ENCODE results near the gene UBE2N. TPM values are rescaled to one million over a fixed set of nuclear protein-coding genes. Genes with fewer than 3 reads are reported as not detected.
A peak's percentile ranks its signal among the peaks of the same experiment; 100 is the strongest.

The UBE2N gene
- total RNA-seq, 2 donors from 2014 or later, result 177 to 179 TPM

GRCh38 chr12:93373961-93374656 is 67.6 kb downstream of the UBE2N start:
- 72 to 100% methylated on average over 1 to 2 of the region's 2 CpGs for WGBS, 2 experiments (ENCODE audit: insufficient coverage in 1 of 2, insufficient read length in 1 of 2)
- peak overlapping the region; percentile 72 for H3K4me3 ChIP-seq (ENCODE audit: low read length)
- no peak for TF ChIP-seq CTCF (conservative IDR thresholded peaks at IDR 0.05)
- Mint-ChIP-seq H3K4me1 (peaks cover 41% of the 10 kb centered on the region), H3K27me3 (ENCODE audit: insufficient read depth) (no peaks in the 10 kb centered on the region), H3K36me3 (ENCODE audit: low read depth) (peaks cover 12% of the 10 kb centered on the region), H3K27ac (peak overlapping the region; percentile 41), H3K4me3 (peak overlapping the region; percentile 99), H3K9me3 (no peaks in the 10 kb centered on the region)
- peaks cover 7% of the 10 kb centered on the region for H3K36me3 ChIP-seq (ENCODE audit: control insufficient read depth, insufficient read depth, low read length)
- peak overlapping the region; percentile 13 for H3K9ac ChIP-seq (ENCODE audit: extremely low read depth, low read length, poor library complexity, severe bottlenecking)
- H3K9me3 ChIP-seq (ENCODE audit: control insufficient read depth, low read length), result no peaks in the 10 kb centered on the region
- H3K27me3 ChIP-seq (ENCODE audit: control insufficient read depth, insufficient read depth, low read length, poor library complexity, severe bottlenecking), result no peaks in the 10 kb centered on the region
- no peak for DNase-seq
- H3K27ac ChIP-seq (ENCODE audit: low read depth, low read length), result no peak overlapping the region
- H3K4me1 ChIP-seq (ENCODE audit: control insufficient read depth, insufficient read depth, low read length), result peaks cover 6% of the 10 kb centered on the region

GRCh38 chr12:93370947-93371346 is 70.8 kb downstream of the UBE2N start:
- peak; percentile 23 for TF ChIP-seq CTCF (conservative IDR thresholded peaks at IDR 0.05)
- Histone ChIP-seq H3K36me3 (ENCODE audit: control insufficient read depth, insufficient read depth, low read length) (no peaks in the 10 kb centered on the region), H3K9ac (ENCODE audit: extremely low read depth, low read length, poor library complexity, severe bottlenecking) (no peak overlapping the region), H3K4me3 (ENCODE audit: low read length) (no peak overlapping the region), H3K27ac (ENCODE audit: low read depth, low read length) (no peak overlapping the region), H3K9me3 (ENCODE audit: control insufficient read depth, low read length) (no peaks in the 10 kb centered on the region), H3K27me3 (ENCODE audit: control insufficient read depth, insufficient read depth, low read length, poor library complexity, severe bottlenecking) (no peaks in the 10 kb centered on the region), H3K4me1 (ENCODE audit: control insufficient read depth, insufficient read depth, low read length) (peaks cover 6% of the 10 kb centered on the region)
- H3K9me3 Mint-ChIP-seq, result no peaks in the 10 kb centered on the region
- H3K27ac Mint-ChIP-seq, result peak overlapping the region; percentile 20
- H3K27me3 Mint-ChIP-seq (ENCODE audit: insufficient read depth), result no peaks in the 10 kb centered on the region
- peaks cover 8% of the 10 kb centered on the region for H3K36me3 Mint-ChIP-seq (ENCODE audit: low read depth)
- 93% methylated on average over 5 to 6 of the region's 6 CpGs for WGBS, 2 experiments (ENCODE audit: insufficient coverage in 1 of 2, insufficient read length in 1 of 2)
- DNase-seq, result peak; percentile 71
- peaks cover 30% of the 10 kb centered on the region for H3K4me1 Mint-ChIP-seq
- H3K4me3 Mint-ChIP-seq, result peak overlapping the region; percentile 20

GRCh38 chr12:93369505-93369904 is 72.2 kb downstream of the UBE2N start:
- Mint-ChIP-seq H3K27ac (no peak overlapping the region), H3K4me3 (no peak overlapping the region), H3K36me3 (ENCODE audit: low read depth) (peaks cover 8% of the 10 kb centered on the region), H3K4me1 (peaks cover 22% of the 10 kb centered on the region), H3K9me3 (no peaks in the 10 kb centered on the region), H3K27me3 (ENCODE audit: insufficient read depth) (no peaks in the 10 kb centered on the region)
- no peaks in the 10 kb centered on the region for H3K9me3 ChIP-seq (ENCODE audit: control insufficient read depth, low read length)
- H3K4me1 ChIP-seq (ENCODE audit: control insufficient read depth, insufficient read depth, low read length), result peaks cover 6% of the 10 kb centered on the region
- no peaks in the 10 kb centered on the region for H3K27me3 ChIP-seq (ENCODE audit: control insufficient read depth, insufficient read depth, low read length, poor library complexity, severe bottlenecking)
- no peak overlapping the region for H3K9ac ChIP-seq (ENCODE audit: extremely low read depth, low read length, poor library complexity, severe bottlenecking)
- no peak overlapping the region for H3K27ac ChIP-seq (ENCODE audit: low read depth, low read length)
- no peak for DNase-seq
- TF ChIP-seq CTCF (conservative IDR thresholded peaks at IDR 0.05), result no peak
- no peak overlapping the region for H3K4me3 ChIP-seq (ENCODE audit: low read length)
- H3K36me3 ChIP-seq (ENCODE audit: control insufficient read depth, insufficient read depth, low read length), result no peaks in the 10 kb centered on the region

All from endodermal cell (in vitro differentiated cells).